A549 treated with AZD9567 at 1 μM for 4 hours (cell line): ENCODE results near the gene RNF41. TPM values are rescaled to one million over a fixed set of nuclear protein-coding genes. Genes with fewer than 3 reads are reported as not detected.

Experiments
- total RNA-seq: library from RNA; stranded (reverse); fragments of 200-300 nt; extraction: Qiagen RNA extraction; gene quantifications from 5 replicates; pipeline ENCODE4 v1.2.3, GENCODE V29; 2022; ENCODE audit not compliant: insufficient read depth

The RNF41 gene
- 22.1 to 27.6 TPM (median 26.5 TPM) in 5 replicates for total RNA-seq

GRCh38 chr12:56221757-56222530 lies at the start of gene RNF41:
Gene RNF41, minus strand, starts transcription at chr12:56221922. Its CDS starts 7,875 bp downstream, at chr12:56214047.

GRCh38 chr12:56266693-56267442 lies 45.1 kb upstream of the RNF41 start, which contains the start of gene COQ10A:
Gene COQ10A, plus strand, starts transcription at chr12:56266942. Its CDS starts 177 bp downstream, at chr12:56267119.

GRCh38 chr12:56258068-56258819 lies 36.5 kb upstream of the RNF41 start, which contains the start of gene ANKRD52:
Gene ANKRD52, minus strand, starts transcription at chr12:56258384. Its CDS starts 115 bp downstream, at chr12:56258269.

GRCh38 chr12:56229916-56230431 lies 8.3 kb upstream of the RNF41 start, which contains the start of gene SLC39A5:
Gene SLC39A5, plus strand, starts transcription at chr12:56230051. Its CDS starts 1,224 bp downstream, at chr12:56231275.

GRCh38 chr12:56224102-56224701 lies 2.5 kb upstream of the RNF41 start, which contains the start of gene NABP2:
Gene NABP2, plus strand, starts transcription at chr12:56224342. Its CDS starts 515 bp downstream, at chr12:56224857.

GRCh38 chr12:56189099-56189917 lies 32.4 kb downstream of the RNF41 start, which contains the start of gene SMARCC2:
Gene SMARCC2, minus strand, starts transcription at chr12:56189483. Its CDS starts 22 bp downstream, at chr12:56189461.

GRCh38 chr12:56158029-56158925 lies 63.4 kb downstream of the RNF41 start, which contains the start of gene MYL6:
Gene MYL6, plus strand, starts transcription at chr12:56158359. Its CDS starts 43 bp downstream, at chr12:56158402.

Other genes starting within 250 kb of the RNF41 start
- 27.4 to 34.9 TPM (median 33.8 TPM) in 5 replicates for gene RAB5B, start 247.8 kb downstream of the RNF41 start, total RNA-seq
- 6.4 to 10.7 TPM (median 8.1 TPM) in 5 replicates for gene SUOX, start 224.6 kb downstream of the RNF41 start, total RNA-seq
- 1.5 to 2.2 TPM (median 1.9 TPM) in 5 replicates for gene IKZF4, start 200.9 kb downstream of the RNF41 start, total RNA-seq
- gene RPS26, start 180.0 kb downstream of the RNF41 start, total RNA-seq = 460 to 862 TPM (median 750 TPM) in 5 replicates
- 0.93 to 5.5 TPM (median 1.8 TPM) in 5 replicates for gene ERBB3, start 141.8 kb downstream of the RNF41 start, total RNA-seq
- 280 to 304 TPM (median 287 TPM) in 5 replicates for gene PA2G4, start 117.4 kb downstream of the RNF41 start, total RNA-seq
- 3,768 to 6,003 TPM (median 5,882 TPM) in 5 replicates for gene RPL41, start 105.3 kb downstream of the RNF41 start, total RNA-seq
- gene ZC3H10, start 103.7 kb downstream of the RNF41 start, total RNA-seq = 2.7 to 3.5 TPM (median 3.0 TPM) in 5 replicates
- 59.9 to 76.2 TPM (median 68.0 TPM) in 5 replicates for gene ESYT1, start 93.7 kb downstream of the RNF41 start, total RNA-seq
- 45.1 to 79.4 TPM (median 77.9 TPM) in 5 replicates for gene MYL6B, start 69.3 kb downstream of the RNF41 start, total RNA-seq
- 2,096 to 2,356 TPM (median 2,204 TPM) in 5 replicates for gene MYL6, start 63.6 kb downstream of the RNF41 start, total RNA-seq
- gene SMARCC2, start 32.4 kb downstream of the RNF41 start, total RNA-seq = 27.9 to 36.9 TPM (median 34.1 TPM) in 5 replicates
- gene NABP2, start 2.4 kb upstream of the RNF41 start, total RNA-seq = 41.7 to 59.8 TPM (median 56.8 TPM) in 5 replicates
- gene SLC39A5, start 8.1 kb upstream of the RNF41 start, total RNA-seq = 0.09 to 0.13 TPM in 2 of 5 replicates, not detected in the others
- 35.1 to 49.3 TPM (median 47.5 TPM) in 5 replicates for gene ANKRD52, start 36.5 kb upstream of the RNF41 start, total RNA-seq
- gene COQ10A, start 45.0 kb upstream of the RNF41 start, total RNA-seq = 12.7 to 20.1 TPM (median 19.6 TPM) in 5 replicates
- gene CS, start 78.4 kb upstream of the RNF41 start, total RNA-seq = 137 to 190 TPM (median 152 TPM) in 5 replicates
- 98.2 to 156 TPM (median 149 TPM) in 5 replicates for gene CNPY2, start 94.1 kb upstream of the RNF41 start, total RNA-seq
- gene PAN2, start 112.1 kb upstream of the RNF41 start, total RNA-seq = 9.8 to 17.7 TPM (median 14.8 TPM) in 5 replicates
- gene IL23A, start 117.0 kb upstream of the RNF41 start, total RNA-seq = 0.40 to 0.78 TPM (median 0.54 TPM) in 4 of 5 replicates, not detected in the other
- 12.5 to 16.9 TPM (median 14.6 TPM) in 5 replicates for gene STAT2, start 138.2 kb upstream of the RNF41 start, total RNA-seq
- not detected in 5 replicates for gene APOF, start 140.9 kb upstream of the RNF41 start, total RNA-seq
- gene TIMELESS, start 227.5 kb upstream of the RNF41 start, total RNA-seq = 36.0 to 39.8 TPM (median 37.4 TPM) in 5 replicates
- 0.09 to 0.23 TPM in 2 of 5 replicates, not detected in the others for gene MIP, start 232.7 kb upstream of the RNF41 start, total RNA-seq
- gene SPRYD4, start 246.7 kb upstream of the RNF41 start, total RNA-seq = 1.4 to 1.8 TPM (median 1.7 TPM) in 5 replicates